Loucy (cell line): ENCODE data around the gene SMG7.

Experiments
- H2AFZ ChIP-seq: fragments of 200-600 bp; sonication (generic); 2 replicates; pipeline ENCODE4 v1.6.0; 2016; ENCODE audit warnings: antibody characterized with exemption, mild to moderate bottlenecking, low read length, moderate library complexity
- H3F3A ChIP-seq: fragments of 200-600 bp; 2 replicates; pipeline ENCODE4 v1.6.0; 2016; ENCODE audit warnings: antibody characterized with exemption, low read depth, mild to moderate bottlenecking
- H3K27me3 ChIP-seq: fragments of 200-600 bp; sonication (generic); 2 replicates; pipeline ENCODE4 v1.6.1; 2014; ENCODE audit warnings: low read length, mild to moderate bottlenecking; ENCODE audit not compliant: insufficient read depth, poor library complexity, severe bottlenecking
- H3K36me3 ChIP-seq: fragments of 200-600 bp; sonication (generic); 2 replicates; pipeline ENCODE4 v1.6.1; 2016; ENCODE audit warnings: low read length; ENCODE audit not compliant: insufficient read depth
- H3K4me1 ChIP-seq: fragments of 200-600 bp; sonication (generic); 2 replicates; pipeline ENCODE4 v1.5.1; 2014; ENCODE audit warnings: low read length, mild to moderate bottlenecking; ENCODE audit not compliant: insufficient read depth, poor library complexity, severe bottlenecking
- H3K4me2 ChIP-seq: fragments of 200-600 bp; sonication (generic); 2 replicates; pipeline ENCODE4 v1.6.0; 2014; ENCODE audit warnings: antibody characterized with exemption, low read length, low read depth, mild to moderate bottlenecking; ENCODE audit not compliant: poor library complexity, severe bottlenecking
- H3K4me3 ChIP-seq: fragments of 200-600 bp; sonication (generic); 2 replicates; pipeline ENCODE4 v1.5.1; 2014; ENCODE audit warnings: low read length, mild to moderate bottlenecking, mixed read lengths; ENCODE audit not compliant: poor library complexity, severe bottlenecking
- H3K79me2 ChIP-seq: fragments of 200-600 bp; sonication (generic); 2 replicates; pipeline ENCODE4 v1.6.1; 2014; ENCODE audit warnings: low read length; ENCODE audit not compliant: insufficient read depth
- H3K9ac ChIP-seq: fragments of 200-600 bp; sonication (generic); 2 replicates; pipeline ENCODE4 v1.6.0; 2014; ENCODE audit warnings: mild to moderate bottlenecking, low read depth, low read length, moderate library complexity; ENCODE audit not compliant: poor library complexity, severe bottlenecking
- H3K9me2 ChIP-seq: fragments of 200-600 bp; sonication (generic); replicated peaks from 2 replicates; pipeline ENCODE4 v1.6.1; 2016; ENCODE audit warnings: low read depth, low read length, mixed read lengths
- H3K9me3 ChIP-seq: fragments of 200-600 bp; sonication (generic); 2 replicates; pipeline ENCODE4 v1.6.1; 2014; ENCODE audit warnings: mild to moderate bottlenecking, antibody characterized with exemption, low read length, low read depth; ENCODE audit not compliant: insufficient read depth
- H4K20me1 ChIP-seq: fragments of 200-600 bp; sonication (generic); 2 replicates; pipeline ENCODE4 v1.6.0; 2014; ENCODE audit warnings: antibody characterized with exemption, low read length, mild to moderate bottlenecking; ENCODE audit not compliant: insufficient read depth, poor library complexity, severe bottlenecking
- EZH2phosphoT487 ChIP-seq: fragments of 200-600 bp; IDR thresholded peaks from 2 replicates; pipeline ENCODE4 v1.6.1; 2018; ENCODE audit warnings: antibody characterized with exemption, mild to moderate bottlenecking, moderate library complexity, borderline replicate concordance
- TF ChIP-seq, protein P1 (sequence below): fragments of 200-600 bp; sonication (generic); conservative IDR thresholded peaks from 2 replicates; pipeline ENCODE4 v1.5.1; 2014; ENCODE audit warnings: mild to moderate bottlenecking, antibody characterized with exemption, low read length

The SMG7 gene

DNA sequence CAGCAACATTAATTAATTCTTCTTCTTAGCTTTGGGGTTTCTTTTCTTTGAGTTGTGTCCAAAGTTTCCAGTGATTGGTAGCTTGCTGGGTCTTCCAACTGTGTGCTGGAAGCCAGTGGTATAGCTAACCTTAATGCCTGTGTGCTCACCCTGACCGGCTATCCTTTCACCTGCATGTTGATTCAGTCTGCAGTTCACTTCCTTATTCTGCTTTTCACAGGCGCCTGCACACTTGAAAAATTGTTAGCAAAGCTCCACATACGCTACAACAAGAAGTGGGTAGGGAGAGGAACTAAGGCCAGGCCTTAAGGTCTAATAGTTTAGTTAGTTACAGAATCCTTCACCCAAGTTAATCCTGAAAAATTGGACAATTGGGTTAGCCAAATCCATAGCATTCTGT, 82.3 kb downstream of the SMG7 start:
- H3K4me1 ChIP-seq: no peaks in the 10 kb centered on the region
- no peak overlapping the region for H3K4me3 ChIP-seq
- H3K27me3 ChIP-seq: no peaks in the 10 kb centered on the region
- H3K79me2 ChIP-seq: no peaks in the 10 kb centered on the region
- H3K9me2 ChIP-seq: no peaks in the 10 kb centered on the region
- no peak overlapping the region for H3K4me2 ChIP-seq
- no peak for TF ChIP-seq EZH2phosphoT487
- TF ChIP-seq, protein P1, sequence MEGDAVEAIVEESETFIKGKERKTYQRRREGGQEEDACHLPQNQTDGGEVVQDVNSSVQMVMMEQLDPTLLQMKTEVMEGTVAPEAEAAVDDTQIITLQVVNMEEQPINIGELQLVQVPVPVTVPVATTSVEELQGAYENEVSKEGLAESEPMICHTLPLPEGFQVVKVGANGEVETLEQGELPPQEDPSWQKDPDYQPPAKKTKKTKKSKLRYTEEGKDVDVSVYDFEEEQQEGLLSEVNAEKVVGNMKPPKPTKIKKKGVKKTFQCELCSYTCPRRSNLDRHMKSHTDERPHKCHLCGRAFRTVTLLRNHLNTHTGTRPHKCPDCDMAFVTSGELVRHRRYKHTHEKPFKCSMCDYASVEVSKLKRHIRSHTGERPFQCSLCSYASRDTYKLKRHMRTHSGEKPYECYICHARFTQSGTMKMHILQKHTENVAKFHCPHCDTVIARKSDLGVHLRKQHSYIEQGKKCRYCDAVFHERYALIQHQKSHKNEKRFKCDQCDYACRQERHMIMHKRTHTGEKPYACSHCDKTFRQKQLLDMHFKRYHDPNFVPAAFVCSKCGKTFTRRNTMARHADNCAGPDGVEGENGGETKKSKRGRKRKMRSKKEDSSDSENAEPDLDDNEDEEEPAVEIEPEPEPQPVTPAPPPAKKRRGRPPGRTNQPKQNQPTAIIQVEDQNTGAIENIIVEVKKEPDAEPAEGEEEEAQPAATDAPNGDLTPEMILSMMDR: no peak
- H3K36me3 ChIP-seq: peaks cover 57% of the 10 kb centered on the region
- H3K9me3 ChIP-seq: no peaks in the 10 kb centered on the region
- no peaks in the 10 kb centered on the region for H3F3A ChIP-seq
- no peak overlapping the region for H2AFZ ChIP-seq
- H3K9ac ChIP-seq: no peak overlapping the region
- H4K20me1 ChIP-seq: no peaks in the 10 kb centered on the region

DNA sequence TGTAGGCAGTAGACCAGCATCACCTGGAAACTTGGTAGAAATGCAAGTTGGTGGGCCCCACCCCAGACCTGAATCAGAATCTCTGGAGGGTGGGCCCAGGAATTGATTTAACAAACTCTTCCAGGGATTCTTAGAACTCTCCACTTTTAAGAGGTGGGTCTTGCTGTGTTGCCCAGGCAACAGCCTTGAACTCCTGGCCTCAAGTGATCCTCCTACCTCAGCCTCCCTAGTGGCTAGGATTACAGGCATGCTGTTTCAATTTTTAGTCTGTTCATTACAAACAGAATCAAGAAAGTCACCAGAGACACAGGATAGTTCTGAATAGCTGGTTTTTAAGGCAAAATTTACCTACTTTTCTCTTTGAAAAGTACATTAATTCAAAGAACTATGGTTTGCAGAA, 86.8 kb downstream of the SMG7 start:
- Histone ChIP-seq H4K20me1 (no peaks in the 10 kb centered on the region), H3K9me3 (no peaks in the 10 kb centered on the region)
- TF ChIP-seq, protein P1: no peak
- no peak for TF ChIP-seq EZH2phosphoT487

DNA sequence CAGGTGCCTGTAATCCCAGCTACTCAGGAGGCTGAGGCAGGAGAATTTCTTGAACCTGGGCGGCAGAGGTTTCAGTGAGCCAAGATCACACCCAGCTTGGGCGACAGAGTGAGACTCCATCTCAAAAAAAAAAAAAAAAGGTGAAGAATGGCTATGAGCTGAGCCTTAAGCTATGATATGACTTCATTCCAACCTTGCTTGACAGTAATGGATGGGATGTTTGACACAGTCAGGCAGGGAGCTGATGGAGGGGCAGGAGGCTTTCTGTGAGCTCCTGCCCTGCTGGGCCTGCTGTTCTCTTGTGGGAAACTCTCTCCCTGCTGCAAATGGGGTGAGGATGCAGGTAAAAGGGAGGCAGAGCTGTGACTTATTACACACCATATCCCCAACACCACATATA, 90.4 kb downstream of the SMG7 start:
- no peak overlapping the region for H3K9ac ChIP-seq
- H4K20me1 ChIP-seq: no peaks in the 10 kb centered on the region
- no peaks in the 10 kb centered on the region for H3K9me3 ChIP-seq
- H3K79me2 ChIP-seq: no peaks in the 10 kb centered on the region
- H3F3A ChIP-seq: no peaks in the 10 kb centered on the region
- H3K27me3 ChIP-seq: no peaks in the 10 kb centered on the region
- no peak overlapping the region for H3K4me3 ChIP-seq
- H3K4me2 ChIP-seq: no peak overlapping the region
- TF ChIP-seq EZH2phosphoT487: no peak
- TF ChIP-seq, protein P1: no peak
- H2AFZ ChIP-seq: no peak overlapping the region
- H3K4me1 ChIP-seq: peaks cover 8% of the 10 kb centered on the region
- no peaks in the 10 kb centered on the region for H3K9me2 ChIP-seq
- H3K36me3 ChIP-seq: no peaks in the 10 kb centered on the region

More for the DNA sequence above, 86.8 kb downstream of the SMG7 start:
- Histone ChIP-seq H3K9ac (no peak overlapping the region), H3F3A (no peaks in the 10 kb centered on the region), H3K4me2 (no peak overlapping the region), H3K27me3 (no peaks in the 10 kb centered on the region), H3K4me1 (no peaks in the 10 kb centered on the region), H3K36me3 (peaks cover 12% of the 10 kb centered on the region; the same call in 1 of the 2 replicates), H2AFZ (no peak overlapping the region), H3K4me3 (no peak overlapping the region), H3K79me2 (no peaks in the 10 kb centered on the region), H3K9me2 (no peaks in the 10 kb centered on the region)
